Smooth muscle cell (in vitro differentiated cells): ENCODE data around the gene SEMA6D. TPM values are rescaled to one million over a fixed set of nuclear protein-coding genes. Genes with fewer than 3 reads are reported as not detected.
A peak's percentile ranks its signal among the peaks of the same experiment; 100 is the strongest.

Experiments
- DNase-seq: peaks from one replicate; lab custom pipeline; 2025; ENCODE audit not compliant: unreplicated experiment; lab: John Stamatoyannopoulos, UW
- H2AFZ ChIP-seq: fragments of 200-600 bp; sonication (generic); 2 replicates; pipeline ENCODE4 v1.6.0; 2016; ENCODE audit warnings: antibody characterized with exemption, low read depth, mild to moderate bottlenecking
- H3F3A ChIP-seq: fragments of 200-600 bp; sonication (generic); 2 replicates; pipeline ENCODE4 v1.6.0; 2017; ENCODE audit warnings: antibody characterized with exemption, low read depth
- H3K27ac ChIP-seq: fragments of 200-600 bp; sonication (generic); 2 replicates; pipeline ENCODE4 v1.5.1; 2016; ENCODE audit warnings: low read depth, mild to moderate bottlenecking
- H3K27me3 ChIP-seq: fragments of 200-600 bp; sonication (generic); 2 replicates; pipeline ENCODE4 v1.6.1; 2016; ENCODE audit warnings: low read depth, mild to moderate bottlenecking
- H3K36me3 ChIP-seq: fragments of 200-600 bp; sonication (generic); 2 replicates; pipeline ENCODE4 v1.5.1; 2016; ENCODE audit warnings: low read depth
- H3K4me1 ChIP-seq: fragments of 200-600 bp; sonication (generic); 2 replicates; pipeline ENCODE4 v1.5.1; 2016; ENCODE audit warnings: low read depth
- H3K4me2 ChIP-seq: fragments of 200-600 bp; sonication (generic); 2 replicates; pipeline ENCODE4 v1.6.0; 2016; ENCODE audit warnings: mild to moderate bottlenecking
- H3K4me3 ChIP-seq: fragments of 200-600 bp; sonication (generic); 2 replicates; pipeline ENCODE4 v1.5.1; 2016; ENCODE audit warnings: mild to moderate bottlenecking
- H3K79me2 ChIP-seq: fragments of 200-600 bp; sonication (generic); 2 replicates; pipeline ENCODE4 v1.6.0; 2016; ENCODE audit warnings: low read depth, mild to moderate bottlenecking
- H3K9ac ChIP-seq: fragments of 200-600 bp; sonication (generic); 2 replicates; pipeline ENCODE4 v1.6.0; 2016; ENCODE audit warnings: low read depth
- H3K9me3 ChIP-seq: fragments of 200-600 bp; sonication (generic); replicated peaks from 2 replicates; pipeline ENCODE4 v1.5.1; 2016; ENCODE audit warnings: low read depth
- H4K20me1 ChIP-seq: fragments of 200-600 bp; sonication (generic); 2 replicates; pipeline ENCODE4 v1.6.0; 2016; ENCODE audit warnings: low read depth
- WGBS: methylation state at CpG from one replicate; pipeline ENCODE4 v1.1.7; 2016; ENCODE audit warnings: low lambda C conversion rate; 5-methylcytosine and 5-hydroxymethylcytosine counted together
- polyA plus RNA-seq: library from polyadenylated mRNA; unstranded; fragments of >200 nt; fragmentation: Nextera tagmentation; extraction: Ambion mirVana; gene quantifications from 2 replicates; pipeline ENCODE4 v1.2.1, GENCODE V29; 2016
- total RNA-seq: library from RNA; depleted of rRNA; stranded (reverse); fragments of >200 nt; gene quantifications from 2 replicates; pipeline ENCODE4 v1.2.3, GENCODE V29; 2014
- TF ChIP-seq, protein P1 (sequence below): fragments of 200-600 bp; sonication (generic); IDR thresholded peaks from 2 replicates; pipeline ENCODE4 v1.5.1; 2017; ENCODE audit warnings: borderline replicate concordance, mild to moderate bottlenecking, antibody characterized with exemption; ENCODE audit not compliant: insufficient read depth, poor library complexity, severe bottlenecking

The SEMA6D gene
- total and polyA plus RNA-seq, 2 experiments from 2014 or later = 31.4 to 44.9 TPM

DNA sequence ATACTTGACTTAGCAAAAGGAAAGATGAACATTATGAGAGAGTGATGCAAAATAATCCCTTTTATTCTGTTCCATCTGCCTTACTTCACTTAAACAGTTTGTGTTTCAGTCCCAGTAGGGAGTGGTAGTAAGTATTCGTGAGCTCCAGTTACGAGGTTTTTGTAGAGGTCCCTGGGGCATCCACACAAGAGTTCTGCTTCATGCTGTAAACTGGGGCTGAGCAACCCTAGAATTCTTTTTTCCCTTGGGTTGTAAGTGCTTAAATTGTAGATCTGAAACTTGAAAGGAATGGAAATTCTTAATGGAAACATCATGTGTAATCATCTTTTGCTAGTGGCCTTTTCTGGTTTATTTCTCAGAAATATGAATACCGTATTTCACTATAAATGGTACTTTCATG is 79.5 kb downstream of the SEMA6D start:
- no peaks in the 10 kb centered on the region for H3K9me3 ChIP-seq
- no peak overlapping the region for H3K27ac ChIP-seq
- DNase-seq = no peak
- H3K4me3 ChIP-seq = no peak overlapping the region
- H3K36me3 ChIP-seq = no peaks in the 10 kb centered on the region
- H3F3A ChIP-seq = no peaks in the 10 kb centered on the region
- no peak overlapping the region for H3K9ac ChIP-seq
- peaks cover 4% of the 10 kb centered on the region for H3K4me1 ChIP-seq
- H2AFZ ChIP-seq = peak overlapping the region; percentile 67
- no peaks in the 10 kb centered on the region for H3K79me2 ChIP-seq
- H3K4me2 ChIP-seq = no peak overlapping the region
- H3K27me3 ChIP-seq = no peaks in the 10 kb centered on the region
- WGBS = 85% methylated on average over 3 of the region's 3 CpGs
- TF ChIP-seq, protein P1, sequence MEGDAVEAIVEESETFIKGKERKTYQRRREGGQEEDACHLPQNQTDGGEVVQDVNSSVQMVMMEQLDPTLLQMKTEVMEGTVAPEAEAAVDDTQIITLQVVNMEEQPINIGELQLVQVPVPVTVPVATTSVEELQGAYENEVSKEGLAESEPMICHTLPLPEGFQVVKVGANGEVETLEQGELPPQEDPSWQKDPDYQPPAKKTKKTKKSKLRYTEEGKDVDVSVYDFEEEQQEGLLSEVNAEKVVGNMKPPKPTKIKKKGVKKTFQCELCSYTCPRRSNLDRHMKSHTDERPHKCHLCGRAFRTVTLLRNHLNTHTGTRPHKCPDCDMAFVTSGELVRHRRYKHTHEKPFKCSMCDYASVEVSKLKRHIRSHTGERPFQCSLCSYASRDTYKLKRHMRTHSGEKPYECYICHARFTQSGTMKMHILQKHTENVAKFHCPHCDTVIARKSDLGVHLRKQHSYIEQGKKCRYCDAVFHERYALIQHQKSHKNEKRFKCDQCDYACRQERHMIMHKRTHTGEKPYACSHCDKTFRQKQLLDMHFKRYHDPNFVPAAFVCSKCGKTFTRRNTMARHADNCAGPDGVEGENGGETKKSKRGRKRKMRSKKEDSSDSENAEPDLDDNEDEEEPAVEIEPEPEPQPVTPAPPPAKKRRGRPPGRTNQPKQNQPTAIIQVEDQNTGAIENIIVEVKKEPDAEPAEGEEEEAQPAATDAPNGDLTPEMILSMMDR = no peak
- no peaks in the 10 kb centered on the region for H4K20me1 ChIP-seq

DNA sequence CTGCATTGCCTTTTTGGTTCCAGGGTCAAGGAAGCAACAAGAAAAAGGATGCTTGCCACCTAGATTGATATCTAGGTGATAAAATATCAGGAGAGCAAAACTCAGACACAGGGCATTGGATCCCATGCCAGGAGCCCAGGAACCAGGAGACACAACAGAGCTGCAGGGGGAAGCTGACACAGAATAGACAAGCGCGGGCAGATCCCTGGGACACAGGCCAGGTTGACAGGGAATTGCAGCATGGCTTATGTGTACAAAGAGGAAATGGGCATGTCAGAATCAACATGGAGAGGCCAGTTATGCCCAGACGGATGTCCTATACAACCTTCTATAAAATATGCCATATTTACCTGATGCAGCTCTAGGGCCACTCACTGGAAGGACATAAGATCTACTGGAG is 84.2 kb downstream of the SEMA6D start:
- Histone ChIP-seq H3K9ac (no peak overlapping the region), H3K27me3 (no peaks in the 10 kb centered on the region), H3F3A (no peaks in the 10 kb centered on the region), H3K27ac (no peak overlapping the region), H3K9me3 (no peaks in the 10 kb centered on the region), H3K79me2 (no peaks in the 10 kb centered on the region), H3K36me3 (no peaks in the 10 kb centered on the region), H3K4me1 (peaks cover 4% of the 10 kb centered on the region), H2AFZ (no peak overlapping the region), H4K20me1 (no peaks in the 10 kb centered on the region), H3K4me2 (no peak overlapping the region), H3K4me3 (no peak overlapping the region)
- DNase-seq = no peak
- TF ChIP-seq, protein P1 = no peak
- WGBS = 97% methylated on average over 3 of the region's 3 CpGs

DNA sequence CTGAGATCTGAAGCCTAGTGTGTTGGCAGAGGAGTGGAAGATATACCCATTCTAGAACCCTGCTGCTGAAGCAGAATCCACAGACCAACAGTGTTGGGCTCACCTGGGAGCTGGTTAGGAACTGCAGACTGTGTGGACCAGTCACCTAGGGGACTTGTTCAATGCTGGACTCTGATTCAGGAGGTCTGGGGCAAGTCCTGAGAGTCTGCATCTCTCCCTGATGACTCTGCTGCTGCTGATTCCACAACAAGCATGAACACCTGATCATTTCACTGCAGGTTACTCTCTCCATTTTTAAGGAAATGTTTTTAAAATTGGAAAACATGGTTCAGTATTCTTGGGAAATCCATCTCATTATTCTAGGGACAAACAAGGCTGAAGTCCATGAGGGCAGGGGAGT is 84.9 kb downstream of the SEMA6D start:
- no peak overlapping the region for H3K4me2 ChIP-seq
- no peaks in the 10 kb centered on the region for H4K20me1 ChIP-seq
- H3K79me2 ChIP-seq = no peaks in the 10 kb centered on the region
- H3K27me3 ChIP-seq = no peaks in the 10 kb centered on the region
- no peak overlapping the region for H2AFZ ChIP-seq
- DNase-seq = no peak
- H3K27ac ChIP-seq = no peak overlapping the region
- TF ChIP-seq, protein P1 = no peak
- H3K4me1 ChIP-seq = no peaks in the 10 kb centered on the region
- H3K9ac ChIP-seq = no peak overlapping the region
- no peaks in the 10 kb centered on the region for H3F3A ChIP-seq
- H3K9me3 ChIP-seq = no peaks in the 10 kb centered on the region
- no peaks in the 10 kb centered on the region for H3K36me3 ChIP-seq
- H3K4me3 ChIP-seq = no peak overlapping the region

DNA sequence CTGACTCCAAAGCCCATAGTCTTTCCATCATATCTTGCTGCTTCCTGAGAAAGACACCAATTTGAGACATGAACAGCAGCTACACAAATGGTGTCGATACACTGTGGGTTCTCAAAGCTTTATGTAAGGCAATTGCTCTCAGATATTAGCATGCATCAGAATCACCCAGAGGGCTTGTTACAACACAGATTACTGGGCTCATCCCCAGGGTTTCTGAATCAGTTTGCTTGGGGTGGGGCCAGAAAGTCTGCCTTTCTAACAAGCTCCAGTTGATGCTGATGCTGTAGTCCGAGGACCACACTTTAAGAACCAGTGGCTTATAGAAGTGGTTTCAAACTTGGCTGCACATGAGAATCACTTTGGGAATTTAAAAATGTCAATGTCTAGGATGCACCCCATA is 86.5 kb downstream of the SEMA6D start:
- DNase-seq = no peak
- Histone ChIP-seq H3K9ac (no peak overlapping the region), H3K36me3 (no peaks in the 10 kb centered on the region), H2AFZ (no peak overlapping the region), H4K20me1 (no peaks in the 10 kb centered on the region), H3F3A (no peaks in the 10 kb centered on the region), H3K27me3 (no peaks in the 10 kb centered on the region), H3K79me2 (no peaks in the 10 kb centered on the region), H3K4me1 (no peaks in the 10 kb centered on the region), H3K4me2 (no peak overlapping the region), H3K27ac (no peak overlapping the region), H3K9me3 (no peaks in the 10 kb centered on the region), H3K4me3 (no peak overlapping the region)
- TF ChIP-seq, protein P1 = no peak
- WGBS = 96% methylated on average over 2 of the region's 2 CpGs
